Cerebellar cortex (tissue), 1 donor: ENCODE data around the gene SCYGR4.
"Not testable (repeated sequence)": the region's sequence is repeated elsewhere in the genome, so short reads cannot be mapped to it uniquely, and the experiment has no call there.

ENCODE experiments used
- DNase-seq: peaks from one replicate; pipeline ENCODE4 v3.0.0-alpha.2; 2015; ENCODE audit warnings: low spot score

Gene SCYGR4

DNA sequence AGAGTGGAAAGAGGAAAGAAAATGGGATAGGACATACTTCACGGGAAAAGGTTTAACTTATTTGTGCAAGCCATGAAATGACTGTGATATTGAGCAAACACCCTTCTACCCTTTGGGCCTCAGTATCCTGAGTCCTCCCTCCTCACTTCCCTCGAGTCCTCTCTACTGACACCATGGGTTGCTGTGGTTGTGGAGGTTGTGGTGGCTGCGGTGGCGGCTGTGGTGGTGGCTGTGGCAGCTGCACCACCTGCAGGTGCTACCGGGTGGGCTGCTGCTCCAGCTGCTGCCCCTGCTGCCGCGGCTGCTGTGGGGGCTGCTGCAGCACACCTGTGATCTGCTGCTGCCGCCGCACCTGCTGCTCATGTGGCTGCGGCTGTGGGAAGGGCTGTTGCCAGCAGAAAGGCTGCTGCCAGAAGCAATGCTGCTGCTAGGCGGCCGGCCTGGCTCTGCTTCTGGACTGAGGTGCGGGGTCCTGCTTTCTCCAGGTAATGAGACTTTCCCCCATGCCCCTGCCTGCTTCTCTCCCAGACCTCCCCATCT is 49.4 kb downstream of the SCYGR4 start, which contains the start of gene SCYGR5:
Gene SCYGR5, plus strand, starts transcription at position 174 of the 540 bp plus-strand sequence. Its CDS starts 0 bp downstream, at position 174.
- not testable (repeated sequence) for DNase-seq
